ENCODE measurements around the gene CILP. TPM values are rescaled to one million over a fixed set of nuclear protein-coding genes. Genes with fewer than 3 reads are reported as not detected.
"Not testable (repeated sequence)": the region's sequence is repeated elsewhere in the genome, so short reads cannot be mapped to it uniquely, and the experiment has no call there.

CILP gene
- total RNA-seq, 1 experiment from 2014 or later: 0.05 TPM

DNA sequence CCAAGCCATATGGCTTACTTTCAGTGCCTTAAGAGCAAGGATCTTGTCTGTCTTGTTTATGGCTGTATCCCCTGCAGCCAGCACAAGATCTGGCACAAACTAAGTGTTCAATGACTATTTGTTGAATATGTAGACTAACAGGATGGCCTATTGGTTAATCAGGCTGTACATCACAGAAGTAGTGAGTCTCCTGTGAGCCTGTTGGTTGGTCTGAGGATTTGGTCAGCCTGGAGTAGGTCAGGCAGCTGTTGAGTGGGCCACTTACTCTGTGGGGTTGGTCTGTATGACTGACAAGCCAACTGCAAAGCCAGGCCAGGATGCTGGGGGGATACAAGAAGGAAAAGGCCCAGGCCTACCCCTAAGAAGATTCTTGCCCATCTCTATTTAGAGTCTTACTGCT is 33.4 kb upstream of the CILP start:
- no peak overlapping the region for H3K27ac Mint-ChIP-seq (ENCODE audit: unreplicated experiment)
- no TSS peak for BruUV-seq (replicated peaks)
- no peaks in the 10 kb centered on the region for H3K36me3 Mint-ChIP-seq (ENCODE audit: insufficient read depth, unreplicated experiment)
- DNase-seq: no peak
- no peak for TF ChIP-seq CTCF (IDR thresholded peaks at IDR 0.05; ENCODE audit: unreplicated experiment)
- H3K27me3 Mint-ChIP-seq (ENCODE audit: unreplicated experiment): no peaks in the 10 kb centered on the region
- H3K9me3 Mint-ChIP-seq (ENCODE audit: low read depth, unreplicated experiment): no peaks in the 10 kb centered on the region
- CTCF ChIA-PET: no interaction called here
- intact Hi-C loops (cut with micrococcal nuclease; ENCODE audit: unreplicated experiment): no loop called here
- no peak overlapping the region for H3K4me3 Mint-ChIP-seq (ENCODE audit: low read depth, unreplicated experiment)
- no peaks in the 10 kb centered on the region for H3K4me1 Mint-ChIP-seq (ENCODE audit: low read depth, unreplicated experiment)

DNA sequence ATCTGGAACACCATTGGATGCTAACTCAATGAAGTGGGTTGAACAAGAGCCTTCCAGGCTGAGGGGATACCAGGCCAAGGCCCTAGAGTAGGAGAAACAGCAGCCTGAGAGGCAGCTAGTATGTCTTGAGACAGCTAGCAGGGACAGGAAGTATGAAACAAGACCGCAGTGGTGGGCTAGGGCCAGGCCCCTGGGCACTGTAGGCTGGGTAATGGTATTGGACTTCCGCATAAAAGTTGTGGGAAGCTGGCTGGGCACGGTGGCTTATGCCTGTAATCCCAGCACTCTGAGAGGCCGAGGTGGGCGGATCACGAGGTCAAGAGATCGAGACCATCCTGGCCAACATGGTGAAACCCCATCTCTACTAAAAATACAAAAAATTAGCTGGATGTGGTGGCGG is 25.2 kb upstream of the CILP start:
- CTCF ChIA-PET: interaction anchor here (0.6 kb wide), 1 partner anchor 309 kb away, joined by 3 read pairs; no protein-coding TSS in a partner anchor
- BruUV-seq (replicated peaks); intact Hi-C loops (cut with micrococcal nuclease; ENCODE audit: unreplicated experiment): not testable (repeated sequence)

GRCh38 chr15:65233696-65234095 is 22.4 kb upstream of the CILP start:
- TF ChIP-seq CTCF (IDR thresholded peaks at IDR 0.05; ENCODE audit: unreplicated experiment): no peak
- intact Hi-C loops (cut with micrococcal nuclease; ENCODE audit: unreplicated experiment): no loop called here
- CTCF ChIA-PET: interaction anchor here (1.0 kb wide), 1 partner anchor 52 kb away, joined by 3 read pairs; no protein-coding TSS in a partner anchor
- Mint-ChIP-seq H3K4me3 (ENCODE audit: low read depth, unreplicated experiment) (no peak overlapping the region), H3K27ac (ENCODE audit: unreplicated experiment) (no peak overlapping the region), H3K9me3 (ENCODE audit: low read depth, unreplicated experiment) (no peaks in the 10 kb centered on the region), H3K4me1 (ENCODE audit: low read depth, unreplicated experiment) (no peaks in the 10 kb centered on the region), H3K36me3 (ENCODE audit: insufficient read depth, unreplicated experiment) (no peaks in the 10 kb centered on the region), H3K27me3 (ENCODE audit: unreplicated experiment) (no peaks in the 10 kb centered on the region)
- no TSS peak for BruUV-seq (replicated peaks)
- DNase-seq: no peak

More for the DNA sequence above, 25.2 kb upstream of the CILP start:
- not testable (repeated sequence) for H3K27ac Mint-ChIP-seq (ENCODE audit: unreplicated experiment); DNase-seq; H3K4me3 Mint-ChIP-seq (ENCODE audit: low read depth, unreplicated experiment); H3K36me3 Mint-ChIP-seq (ENCODE audit: insufficient read depth, unreplicated experiment); H3K4me1 Mint-ChIP-seq (ENCODE audit: low read depth, unreplicated experiment); H3K9me3 Mint-ChIP-seq (ENCODE audit: low read depth, unreplicated experiment); H3K27me3 Mint-ChIP-seq (ENCODE audit: unreplicated experiment)

DNA sequence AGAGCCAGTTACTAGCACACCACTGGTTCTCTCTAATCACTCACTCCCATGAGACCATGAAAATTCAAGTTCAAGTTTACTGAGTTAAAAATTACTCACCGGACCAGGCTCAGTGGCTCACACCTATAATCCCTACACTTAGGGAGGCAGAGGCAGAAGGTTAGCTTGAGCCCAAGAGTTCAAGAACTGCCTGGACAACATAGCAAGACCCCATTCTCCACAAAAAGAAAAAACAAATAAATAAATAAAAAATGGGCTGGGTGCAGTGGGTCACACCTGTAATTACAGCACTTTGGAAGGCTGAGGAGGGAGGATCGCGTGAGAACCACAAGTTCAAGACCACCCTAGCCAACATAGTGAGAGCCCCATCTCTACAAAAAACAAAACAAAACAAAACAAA is 21.2 kb upstream of the CILP start:
- H3K27me3 Mint-ChIP-seq (ENCODE audit: unreplicated experiment): no peaks in the 10 kb centered on the region
- intact Hi-C loops (cut with micrococcal nuclease; ENCODE audit: unreplicated experiment): no loop called here
- TF ChIP-seq CTCF (IDR thresholded peaks at IDR 0.05; ENCODE audit: unreplicated experiment): no peak
- no peaks in the 10 kb centered on the region for H3K4me1 Mint-ChIP-seq (ENCODE audit: low read depth, unreplicated experiment)
- H3K9me3 Mint-ChIP-seq (ENCODE audit: low read depth, unreplicated experiment): no peaks in the 10 kb centered on the region
- no peak overlapping the region for H3K4me3 Mint-ChIP-seq (ENCODE audit: low read depth, unreplicated experiment)
- no TSS peak for BruUV-seq (replicated peaks)
- no peaks in the 10 kb centered on the region for H3K36me3 Mint-ChIP-seq (ENCODE audit: insufficient read depth, unreplicated experiment)
- CTCF ChIA-PET: interaction anchor here (1.0 kb wide), 1 partner anchor 14 kb away, joined by 3 read pairs; no protein-coding TSS in a partner anchor
- no peak overlapping the region for H3K27ac Mint-ChIP-seq (ENCODE audit: unreplicated experiment)
- DNase-seq: no peak

GRCh38 chr15:65231306-65231705 is 20.0 kb upstream of the CILP start:
- Mint-ChIP-seq H3K4me3 (ENCODE audit: low read depth, unreplicated experiment) (no peak overlapping the region), H3K9me3 (ENCODE audit: low read depth, unreplicated experiment) (no peaks in the 10 kb centered on the region), H3K27ac (ENCODE audit: unreplicated experiment) (no peak overlapping the region), H3K36me3 (ENCODE audit: insufficient read depth, unreplicated experiment) (no peaks in the 10 kb centered on the region), H3K4me1 (ENCODE audit: low read depth, unreplicated experiment) (no peaks in the 10 kb centered on the region), H3K27me3 (ENCODE audit: unreplicated experiment) (no peaks in the 10 kb centered on the region)
- intact Hi-C loops (cut with micrococcal nuclease; ENCODE audit: unreplicated experiment): no loop called here
- no peak for DNase-seq
- CTCF ChIA-PET: no interaction called here
- TF ChIP-seq CTCF (IDR thresholded peaks at IDR 0.05; ENCODE audit: unreplicated experiment): no peak
- BruUV-seq (replicated peaks): no TSS peak

DNA sequence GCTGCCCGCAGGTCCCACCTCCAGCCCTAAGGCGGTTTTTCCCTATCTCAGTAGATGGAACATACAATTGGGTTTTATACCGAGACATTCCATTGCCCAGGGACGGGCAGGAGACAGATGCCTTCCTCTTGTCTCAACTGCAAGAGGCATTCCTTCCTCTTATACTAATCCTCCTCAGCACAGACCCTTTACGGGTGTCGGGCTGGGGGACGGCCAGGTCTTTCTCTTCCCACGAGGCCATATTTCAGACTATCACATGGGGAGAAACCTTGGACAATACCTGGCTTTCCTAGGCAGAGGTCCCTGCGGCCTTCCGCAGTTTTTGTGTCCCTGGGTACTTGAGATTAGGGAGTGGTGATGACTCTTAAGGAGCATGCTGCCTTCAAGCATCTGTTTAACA is 15.6 kb upstream of the CILP start:
- H3K27me3 Mint-ChIP-seq (ENCODE audit: unreplicated experiment); H3K36me3 Mint-ChIP-seq (ENCODE audit: insufficient read depth, unreplicated experiment); intact Hi-C loops (cut with micrococcal nuclease; ENCODE audit: unreplicated experiment); DNase-seq; H3K4me3 Mint-ChIP-seq (ENCODE audit: low read depth, unreplicated experiment); H3K4me1 Mint-ChIP-seq (ENCODE audit: low read depth, unreplicated experiment); BruUV-seq (replicated peaks); CTCF ChIA-PET; H3K9me3 Mint-ChIP-seq (ENCODE audit: low read depth, unreplicated experiment); H3K27ac Mint-ChIP-seq (ENCODE audit: unreplicated experiment): not testable (repeated sequence)

All from Calu3 (cell line).